Epithelial cell of prostate (primary cell): ENCODE results near the gene FBXW7.

Experiments
- DNase-seq: peaks from one replicate; pipeline ENCODE4 v3.0.0-alpha.2; 2011; ENCODE audit warnings: low read depth, low spot score
- H3K27ac ChIP-seq: fragments of 450-650 bp; 2 replicates; pipeline ENCODE4 v1.5.1; 2017; ENCODE audit warnings: mild to moderate bottlenecking

The FBXW7 gene

GRCh38 chr4:152307669-152308068 is 228.2 kb downstream of the FBXW7 start:
- no peak overlapping the region for H3K27ac ChIP-seq
- DNase-seq, result no peak

GRCh38 chr4:152306541-152306940 is 229.4 kb downstream of the FBXW7 start:
- H3K27ac ChIP-seq, result no peak overlapping the region
- no peak for DNase-seq

GRCh38 chr4:152304220-152304619 is 231.7 kb downstream of the FBXW7 start:
- H3K27ac ChIP-seq, result no peak overlapping the region

GRCh38 chr4:152301381-152301780 is 234.5 kb downstream of the FBXW7 start:
- no peak for DNase-seq
- H3K27ac ChIP-seq, result no peak overlapping the region

More at GRCh38 chr4:152304220-152304619, 231.7 kb downstream of the FBXW7 start:
- DNase-seq, result no peak

- no peak overlapping the region for H3K27ac ChIP-seq
- DNase-seq, result no peak
Measured at GRCh38 chr4:152299553-152299952, 236.3 kb downstream of the FBXW7 start.

- no peak for DNase-seq
- no peak overlapping the region for H3K27ac ChIP-seq
Measured at GRCh38 chr4:152296386-152296785, 239.5 kb downstream of the FBXW7 start.

GRCh38 chr4:152294765-152295164 is 241.1 kb downstream of the FBXW7 start:
- no peak overlapping the region for H3K27ac ChIP-seq
- DNase-seq, result no peak

- no peak for DNase-seq
- no peak overlapping the region for H3K27ac ChIP-seq
Measured at GRCh38 chr4:152294331-152294730, 241.6 kb downstream of the FBXW7 start.

- no peak for DNase-seq
- no peak overlapping the region for H3K27ac ChIP-seq
Measured at GRCh38 chr4:152293527-152293926, 242.4 kb downstream of the FBXW7 start.

GRCh38 chr4:152290366-152290921 is 245.4 kb downstream of the FBXW7 start:
- no peak overlapping the region for H3K27ac ChIP-seq
- DNase-seq, result no peak

- DNase-seq, result no peak
Measured at GRCh38 chr4:152289941-152290340, 246.0 kb downstream of the FBXW7 start.

GRCh38 chr4:152289541-152289940 is 246.4 kb downstream of the FBXW7 start:
- no peak overlapping the region for H3K27ac ChIP-seq
- DNase-seq, result no peak

More at GRCh38 chr4:152289941-152290340, 246.0 kb downstream of the FBXW7 start:
- H3K27ac ChIP-seq, result no peak overlapping the region

- no peak for DNase-seq
- H3K27ac ChIP-seq, result no peak overlapping the region
Measured at GRCh38 chr4:152283801-152284470, 252.0 kb downstream of the FBXW7 start.

- H3K27ac ChIP-seq, result no peak overlapping the region
- no peak for DNase-seq
Measured at GRCh38 chr4:152281822-152282221, 254.1 kb downstream of the FBXW7 start.

GRCh38 chr4:152281211-152281610 is 254.7 kb downstream of the FBXW7 start:
- DNase-seq, result no peak
- no peak overlapping the region for H3K27ac ChIP-seq

- H3K27ac ChIP-seq, result no peak overlapping the region
- no peak for DNase-seq
Measured at GRCh38 chr4:152279234-152279566, 256.7 kb downstream of the FBXW7 start.

GRCh38 chr4:152278505-152279233 is 257.2 kb downstream of the FBXW7 start:
- H3K27ac ChIP-seq, result no peak overlapping the region
- no peak for DNase-seq

- no peak for DNase-seq
Measured at GRCh38 chr4:152278172-152278504, 257.8 kb downstream of the FBXW7 start.

GRCh38 chr4:152277333-152277732 is 258.6 kb downstream of the FBXW7 start:
- DNase-seq, result no peak
- no peak overlapping the region for H3K27ac ChIP-seq

More at GRCh38 chr4:152278172-152278504, 257.8 kb downstream of the FBXW7 start:
- H3K27ac ChIP-seq, result no peak overlapping the region

- DNase-seq, result no peak
- peak overlapping the region; percentile 45 for H3K27ac ChIP-seq
Measured at GRCh38 chr4:152273343-152273742, 262.5 kb downstream of the FBXW7 start.
